ENCODE results near the gene ATP6V1F.
A peak's percentile ranks its signal among the peaks of the same experiment; 100 is the strongest.

Gene ATP6V1F

DNA sequence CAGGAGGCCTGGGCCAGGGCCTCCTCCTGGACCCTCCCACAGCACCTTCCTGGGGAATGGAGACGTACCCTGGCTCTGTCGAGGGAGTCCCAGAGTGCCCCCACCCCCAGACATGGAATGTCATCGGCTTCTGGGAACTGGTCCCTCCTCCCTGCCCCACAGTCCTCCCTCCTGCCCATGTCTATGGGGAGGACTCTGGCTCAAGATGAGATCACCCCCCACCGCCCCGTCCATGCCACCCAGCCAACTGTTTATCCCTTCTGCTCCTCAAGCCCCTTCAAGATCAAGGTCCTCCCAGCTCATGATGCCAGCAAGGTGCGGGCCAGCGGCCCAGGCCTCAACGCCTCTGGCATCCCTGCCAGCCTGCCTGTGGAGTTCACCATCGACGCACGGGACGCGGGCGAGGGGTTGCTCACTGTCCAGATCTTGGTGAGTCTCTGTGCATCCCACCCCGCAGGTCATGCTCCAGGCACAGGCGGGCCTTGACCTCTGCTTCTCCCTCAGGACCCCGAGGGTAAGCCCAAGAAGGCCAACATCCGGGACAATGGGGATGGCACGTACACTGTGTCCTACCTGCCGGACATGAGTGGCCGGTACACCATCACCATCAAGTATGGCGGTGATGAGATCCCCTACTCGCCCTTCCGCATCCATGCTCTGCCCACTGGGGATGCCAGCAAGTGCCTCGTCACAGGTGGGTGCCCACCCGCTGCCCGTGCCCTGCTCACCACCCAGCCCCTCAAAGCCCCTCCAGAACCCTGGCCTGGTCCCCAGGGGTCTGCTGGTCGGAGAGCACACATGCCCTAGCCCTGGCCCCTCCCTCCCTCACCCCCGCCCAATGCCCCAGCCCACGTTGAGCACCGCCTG lies 14.1 kb upstream of the ATP6V1F start:
- DNase-seq (ENCODE audit: low read depth in 3 of 3) = no peak

DNA sequence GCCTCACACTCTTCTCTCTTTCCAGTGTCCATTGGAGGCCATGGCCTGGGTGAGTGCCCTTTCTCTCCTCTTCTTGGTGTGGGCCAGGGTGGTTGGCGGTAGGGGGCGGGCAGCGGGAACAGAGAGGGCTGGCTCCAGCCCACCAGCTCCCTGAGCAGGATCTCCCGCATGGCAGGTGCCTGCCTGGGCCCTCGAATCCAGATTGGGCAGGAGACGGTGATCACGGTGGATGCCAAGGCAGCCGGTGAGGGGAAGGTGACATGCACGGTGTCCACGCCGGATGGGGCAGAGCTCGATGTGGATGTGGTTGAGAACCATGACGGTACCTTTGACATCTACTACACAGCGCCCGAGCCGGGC lies 13.5 kb upstream of the ATP6V1F start:
- no peak for DNase-seq (ENCODE audit: low read depth in 3 of 3)

DNA sequence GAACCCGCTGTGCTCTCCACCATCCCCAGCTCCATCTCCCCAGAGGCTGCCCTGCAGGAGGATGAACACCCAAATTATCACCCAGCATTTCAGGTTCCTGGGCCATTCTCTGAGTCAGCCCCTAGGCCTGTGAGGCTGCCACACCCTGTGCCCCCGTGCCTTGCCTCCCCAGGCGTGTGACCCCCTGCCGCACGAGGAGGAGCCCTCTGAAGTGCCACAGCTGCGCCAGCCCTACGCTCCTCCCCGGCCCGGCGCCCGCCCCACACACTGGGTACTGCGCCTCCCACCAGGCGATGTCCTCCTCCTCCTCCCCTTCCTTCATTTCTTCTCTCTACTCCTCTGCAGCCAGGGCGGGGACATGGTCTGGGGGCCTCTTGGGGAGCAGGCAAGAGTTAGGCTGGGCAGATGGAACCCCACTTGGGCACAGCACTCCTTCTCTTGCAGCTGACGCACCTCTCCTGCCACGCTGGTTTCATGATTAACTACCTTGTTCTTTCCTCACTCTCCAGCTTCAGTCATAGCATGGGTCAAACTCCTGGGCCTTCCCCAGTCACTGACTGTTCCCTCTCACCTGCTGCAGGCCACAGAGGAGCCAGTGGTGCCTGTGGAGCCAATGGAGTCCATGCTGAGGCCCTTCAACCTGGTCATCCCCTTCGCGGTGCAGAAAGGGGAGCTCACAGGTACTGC lies 12.7 kb upstream of the ATP6V1F start:
- no peak for DNase-seq (ENCODE audit: low read depth in 3 of 3)

DNA sequence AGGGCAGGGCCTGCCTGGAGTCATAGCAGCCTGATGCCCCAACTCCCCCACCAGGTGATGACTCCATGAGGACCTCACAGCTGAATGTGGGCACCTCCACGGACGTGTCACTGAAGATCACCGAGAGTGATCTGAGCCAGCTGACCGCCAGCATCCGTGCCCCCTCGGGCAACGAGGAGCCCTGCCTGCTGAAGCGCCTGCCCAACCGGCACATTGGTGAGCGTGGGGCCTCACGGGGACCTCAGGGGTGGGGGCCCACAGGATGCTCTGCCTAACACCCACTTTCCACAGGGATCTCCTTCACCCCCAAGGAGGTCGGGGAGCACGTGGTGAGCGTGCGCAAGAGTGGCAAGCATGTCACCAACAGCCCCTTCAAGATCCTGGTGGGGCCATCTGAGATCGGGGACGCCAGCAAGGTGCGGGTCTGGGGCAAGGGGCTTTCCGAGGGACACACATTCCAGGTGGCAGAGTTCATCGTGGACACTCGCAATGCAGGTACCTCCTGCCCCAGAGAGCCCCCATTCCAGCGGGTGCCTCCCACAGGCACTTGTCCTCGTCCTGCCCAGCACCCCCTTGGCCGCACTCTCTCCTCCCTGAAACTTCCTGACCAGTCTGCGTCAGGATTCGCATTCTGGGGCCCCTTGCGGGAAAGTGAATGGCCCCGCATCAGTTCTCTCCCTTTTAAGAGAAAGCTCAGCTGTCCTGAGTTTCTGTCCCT lies 10.0 kb upstream of the ATP6V1F start:
- no peak for DNase-seq (ENCODE audit: low read depth in 3 of 3)

DNA sequence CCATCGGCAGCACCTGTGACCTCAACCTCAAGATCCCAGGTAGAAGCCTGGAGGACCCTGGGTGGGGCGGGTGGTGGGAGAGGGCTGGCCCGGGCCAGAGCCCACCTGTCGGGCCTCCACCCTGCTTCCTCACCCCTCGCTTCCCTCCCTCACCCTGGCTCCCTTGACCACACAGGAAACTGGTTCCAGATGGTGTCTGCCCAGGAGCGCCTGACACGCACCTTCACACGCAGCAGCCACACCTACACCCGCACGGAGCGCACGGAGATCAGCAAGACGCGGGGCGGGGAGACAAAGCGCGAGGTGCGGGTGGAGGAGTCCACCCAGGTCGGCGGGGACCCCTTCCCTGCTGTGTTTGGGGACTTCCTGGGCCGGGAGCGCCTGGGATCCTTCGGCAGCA lies 8.9 kb upstream of the ATP6V1F start:
- no peak for DNase-seq (ENCODE audit: low read depth in 3 of 3)

DNA sequence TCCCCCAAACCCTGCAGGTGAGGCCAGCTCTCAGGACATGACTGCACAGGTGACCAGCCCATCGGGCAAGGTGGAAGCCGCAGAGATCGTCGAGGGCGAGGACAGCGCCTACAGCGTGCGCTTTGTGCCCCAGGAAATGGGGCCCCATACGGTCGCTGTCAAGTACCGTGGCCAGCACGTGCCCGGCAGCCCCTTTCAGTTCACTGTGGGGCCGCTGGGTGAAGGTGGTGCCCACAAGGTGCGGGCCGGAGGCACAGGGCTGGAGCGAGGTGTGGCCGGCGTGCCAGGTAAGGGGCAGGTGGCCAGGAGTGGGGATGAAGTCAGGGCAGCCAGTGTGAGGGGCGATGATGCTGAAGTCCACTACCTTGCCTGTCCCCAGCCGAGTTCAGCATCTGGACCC lies 8.3 kb upstream of the ATP6V1F start:
- no peak for DNase-seq (ENCODE audit: low read depth in 3 of 3)

DNA sequence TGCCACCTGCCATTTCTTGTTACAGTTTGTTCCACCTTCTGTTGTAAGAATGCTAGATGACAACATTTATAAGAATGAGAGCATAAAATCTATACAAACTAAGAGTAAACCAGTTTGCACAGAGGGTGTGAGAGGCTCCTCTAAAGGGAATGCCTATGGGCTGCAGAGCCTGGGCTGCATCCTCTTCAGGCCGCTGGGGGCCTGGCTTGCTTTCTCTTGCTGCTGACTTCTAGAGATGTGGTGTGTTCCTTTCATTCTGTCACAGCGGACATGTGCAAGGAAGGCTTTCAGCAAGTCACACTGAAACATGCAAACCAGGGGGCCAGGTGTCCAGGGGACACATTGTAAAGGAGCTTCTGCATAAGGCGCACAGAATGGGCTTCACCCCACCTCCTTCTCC lies 7.1 kb upstream of the ATP6V1F start:
- no peak for DNase-seq (ENCODE audit: low read depth in 3 of 3)

DNA sequence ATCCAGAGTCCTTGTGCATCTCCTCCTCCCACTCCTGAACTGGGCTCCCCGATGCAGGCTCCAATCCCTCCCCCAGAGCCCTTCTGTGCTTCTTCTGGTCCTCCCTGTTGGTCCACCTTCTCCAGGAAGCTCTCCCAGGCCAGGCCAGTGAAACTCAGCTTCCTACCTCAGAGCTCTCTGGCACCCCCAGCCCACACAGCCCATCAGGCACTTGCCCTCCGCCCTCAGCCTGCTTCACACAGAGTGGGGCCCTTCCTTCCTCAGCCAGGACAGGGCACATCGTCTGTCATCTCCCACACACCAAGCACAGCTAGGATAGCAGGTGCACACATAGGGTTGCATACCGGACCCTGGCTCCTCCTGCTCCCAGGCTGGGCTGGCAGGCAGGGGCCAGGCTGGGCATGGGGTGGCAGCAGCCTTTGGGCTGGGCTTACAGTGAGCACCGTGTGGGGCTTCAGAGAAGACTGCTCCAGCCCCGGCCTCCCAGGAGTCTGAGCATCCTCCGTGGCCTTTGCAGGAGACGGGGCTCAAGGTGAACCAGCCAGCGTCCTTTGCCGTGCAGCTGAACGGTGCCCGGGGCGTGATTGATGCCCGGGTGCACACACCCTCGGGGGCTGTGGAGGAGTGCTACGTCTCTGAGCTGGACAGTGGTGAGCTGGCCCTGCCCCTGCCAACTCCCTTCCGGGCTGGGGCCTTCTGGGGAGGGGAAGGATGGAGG lies 6.5 kb upstream of the ATP6V1F start:
- DNase-seq (ENCODE audit: low read depth in 3 of 3) = no peak

DNA sequence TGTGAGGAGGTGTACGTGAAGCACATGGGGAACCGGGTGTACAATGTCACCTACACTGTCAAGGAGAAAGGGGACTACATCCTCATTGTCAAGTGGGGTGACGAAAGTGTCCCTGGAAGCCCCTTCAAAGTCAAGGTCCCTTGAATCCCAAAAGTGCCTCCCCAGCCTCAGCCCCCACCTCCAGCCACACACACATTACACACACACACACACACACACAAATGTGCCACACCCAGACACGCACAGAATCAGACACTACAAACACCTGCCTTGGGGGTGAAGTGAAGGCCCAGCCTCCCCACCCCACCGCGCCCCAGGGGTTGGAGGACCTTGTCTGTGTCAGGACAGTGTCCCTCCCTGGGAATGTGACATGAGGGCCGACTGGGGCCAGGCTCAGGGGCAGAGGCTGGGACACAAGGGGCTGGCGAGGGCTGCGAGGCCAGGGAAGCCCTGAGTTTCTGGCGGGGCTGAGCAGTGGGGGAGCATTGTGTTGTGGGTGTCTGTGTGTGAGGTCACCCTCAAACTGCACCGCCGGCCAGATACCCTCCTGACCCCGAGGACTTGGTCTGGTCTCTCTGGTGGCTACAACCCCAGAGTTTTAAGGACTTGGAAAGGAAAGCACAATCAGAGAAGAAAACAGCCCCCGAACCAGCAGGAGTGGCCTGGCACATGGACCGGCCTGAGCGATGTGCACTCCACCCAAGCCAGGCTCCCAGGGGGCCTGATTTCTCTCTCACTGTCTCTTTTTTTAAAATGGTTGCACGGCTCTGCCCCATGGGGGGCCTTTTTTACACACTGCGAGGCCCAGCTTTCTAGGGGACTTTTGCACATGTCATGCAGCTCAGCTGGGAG lies 4.0 kb upstream of the ATP6V1F start:
- DNase-seq (ENCODE audit: low read depth in 3 of 3) = no peak

DNA sequence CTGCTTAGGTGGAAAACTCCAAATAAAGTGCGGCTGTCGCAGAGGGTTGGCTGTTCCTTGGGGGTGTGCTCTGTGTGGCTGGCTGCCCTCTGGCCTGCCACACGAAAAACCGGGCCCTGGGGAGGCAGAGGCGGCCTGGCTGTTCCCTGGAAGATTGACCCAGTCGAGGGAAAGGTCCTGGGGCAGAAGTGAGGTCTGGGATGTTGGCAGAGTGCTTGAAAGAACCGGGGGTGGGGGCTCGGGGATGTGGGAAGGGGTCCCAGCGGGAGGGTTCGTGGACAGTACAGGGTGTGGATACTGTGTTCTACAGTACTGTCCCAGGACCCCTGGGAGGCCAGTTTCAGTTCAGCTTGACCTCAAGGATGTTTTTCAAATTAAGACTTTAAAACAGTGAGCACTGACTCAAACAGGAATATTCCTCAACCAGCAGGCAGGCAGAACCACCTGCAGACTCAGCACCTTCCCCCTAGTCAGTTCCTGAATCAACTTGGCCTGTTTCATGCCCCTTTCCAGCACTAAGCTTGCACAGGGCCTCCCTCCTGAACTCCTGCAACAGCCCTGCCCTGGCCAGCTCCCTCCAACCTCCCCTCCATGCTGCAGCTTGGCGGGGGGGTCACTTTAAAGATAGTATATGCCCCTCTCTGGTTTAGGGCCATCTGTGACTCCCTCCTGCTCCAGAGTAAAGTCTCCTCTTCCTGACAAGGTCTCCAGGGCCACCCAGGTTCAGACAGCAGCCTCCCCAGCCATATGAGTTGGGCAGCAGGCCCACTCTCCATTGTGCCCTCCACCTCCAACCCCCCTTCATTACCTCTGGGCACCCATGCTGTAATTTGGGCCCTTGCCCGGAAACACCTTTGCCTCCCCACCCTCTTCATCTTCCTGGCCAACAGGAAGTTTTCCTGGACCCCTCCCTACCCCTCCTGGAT lies 3.2 kb upstream of the ATP6V1F start:
- no peak for DNase-seq (ENCODE audit: low read depth in 3 of 3)

DNA sequence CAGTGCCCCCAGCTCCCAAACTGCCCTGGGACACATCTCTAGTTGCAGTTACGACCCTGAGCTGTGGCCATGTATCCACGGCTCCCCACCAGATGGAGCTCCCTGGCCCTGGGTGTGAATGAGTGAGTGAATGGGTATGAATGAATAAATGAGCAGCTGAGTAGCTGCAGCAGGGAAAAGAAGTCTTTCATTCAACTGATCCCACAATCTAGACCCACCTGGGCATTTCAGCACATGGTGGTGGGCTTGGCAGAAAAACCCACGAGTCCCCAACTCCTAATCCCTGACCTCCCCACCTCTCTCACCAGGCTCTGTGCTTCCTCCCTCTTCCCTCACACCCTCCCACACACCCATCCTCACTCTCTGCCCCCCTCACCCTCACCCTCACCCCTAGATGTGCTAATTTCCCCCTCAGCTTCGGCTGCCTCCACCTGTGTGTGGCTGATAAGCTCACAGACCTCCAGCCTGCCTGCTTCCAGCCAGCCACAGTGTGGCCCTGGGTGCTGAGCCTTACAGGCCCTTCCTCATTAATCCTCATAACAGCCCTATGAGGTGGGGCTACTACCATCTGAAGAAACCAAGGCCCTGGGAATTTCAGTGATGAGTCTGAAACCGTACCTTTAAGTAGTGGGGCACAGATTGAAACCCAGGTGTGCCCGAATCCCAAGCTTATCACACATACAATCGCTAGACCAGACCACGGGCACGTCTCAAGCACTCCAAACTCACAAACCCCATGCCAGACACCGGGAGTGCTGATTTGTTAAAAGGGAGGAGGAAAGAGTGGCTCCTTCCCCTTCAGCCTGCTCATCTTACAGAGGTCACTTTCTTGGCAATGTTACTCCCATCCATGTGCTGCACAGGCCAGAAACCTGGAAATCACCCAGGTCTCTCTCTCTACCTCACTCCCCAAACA lies 2.2 kb upstream of the ATP6V1F start:
- DNase-seq (ENCODE audit: low read depth in 3 of 3) = no peak

DNA sequence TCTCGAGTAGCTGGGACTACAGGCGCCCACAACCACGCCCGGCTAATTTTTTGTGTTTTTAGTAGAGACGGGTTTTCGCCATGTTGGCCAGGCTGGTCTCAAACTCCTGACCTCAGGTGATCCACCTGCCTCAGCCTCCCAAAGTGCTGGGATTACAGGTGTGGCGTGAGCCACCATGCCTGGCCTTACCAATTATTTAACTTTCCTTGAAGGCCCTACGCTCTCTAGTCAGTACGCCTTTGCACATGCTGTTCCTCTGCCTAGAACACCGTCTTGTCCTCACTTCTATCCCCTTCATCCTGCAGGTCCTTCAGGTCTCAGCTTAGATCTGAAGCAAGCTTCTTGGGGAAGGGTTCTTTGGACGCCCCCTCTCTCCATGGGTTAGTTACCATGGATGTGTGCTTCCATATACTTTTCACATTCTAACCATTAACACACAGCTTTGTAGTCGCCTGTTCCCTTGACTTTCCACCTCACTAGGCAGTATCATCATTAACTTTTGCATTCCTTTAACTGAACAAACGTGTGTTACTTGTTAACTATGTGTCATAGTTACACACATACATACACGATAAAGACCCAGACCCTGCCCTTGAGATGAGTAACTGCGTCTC lies 592 bp upstream of the ATP6V1F start:
- no peak for DNase-seq (ENCODE audit: low read depth in 3 of 3)

DNA sequence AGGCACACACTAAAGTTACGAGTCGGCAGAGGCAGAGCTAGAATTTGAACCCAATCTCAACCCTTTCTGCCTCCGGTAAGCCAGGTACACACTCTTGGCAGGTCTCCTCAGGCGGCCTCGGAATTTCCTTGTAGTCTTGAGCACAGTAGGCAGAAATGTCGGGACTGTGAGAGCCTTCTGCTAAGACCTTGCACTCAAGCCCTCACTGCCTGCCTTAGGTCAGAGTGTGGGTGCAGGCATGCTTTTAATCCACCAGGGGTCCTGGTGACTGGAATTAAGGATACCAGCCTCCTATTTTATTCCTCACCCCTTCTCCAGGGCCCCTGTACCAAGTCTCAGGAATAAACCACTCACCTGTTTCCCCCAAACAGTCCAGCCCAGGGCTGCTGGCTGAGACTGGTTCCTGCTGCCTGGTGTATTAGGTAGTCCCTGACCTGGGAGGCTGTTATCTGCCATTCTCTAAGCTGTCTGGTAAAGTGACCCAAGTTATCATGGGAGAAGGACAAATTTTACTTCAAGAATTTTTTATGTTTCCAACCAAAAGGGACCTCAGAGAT lies 855 bp downstream of the ATP6V1F start:
- DNase-seq (ENCODE audit: low read depth in 3 of 3) = peak in 2 of 3 donors; percentile 23 to 30

DNA sequence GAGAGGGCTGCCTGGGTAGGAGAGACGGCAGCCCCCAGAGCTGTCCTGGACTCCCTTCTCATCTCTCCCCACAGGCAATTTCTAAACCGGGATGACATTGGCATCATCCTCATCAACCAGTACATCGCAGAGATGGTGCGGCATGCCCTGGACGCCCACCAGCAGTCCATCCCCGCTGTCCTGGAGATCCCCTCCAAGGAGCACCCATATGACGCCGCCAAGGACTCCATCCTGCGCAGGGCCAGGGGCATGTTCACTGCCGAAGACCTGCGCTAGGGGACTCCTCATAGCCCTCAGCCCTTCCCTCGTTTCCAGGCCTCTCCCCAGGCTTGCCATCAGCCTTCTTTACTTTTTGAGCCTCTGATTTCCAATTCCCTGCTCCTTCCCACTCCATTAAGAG lies 2.6 kb downstream of the ATP6V1F start:
- DNase-seq (ENCODE audit: low read depth in 3 of 3) = no peak

DNA sequence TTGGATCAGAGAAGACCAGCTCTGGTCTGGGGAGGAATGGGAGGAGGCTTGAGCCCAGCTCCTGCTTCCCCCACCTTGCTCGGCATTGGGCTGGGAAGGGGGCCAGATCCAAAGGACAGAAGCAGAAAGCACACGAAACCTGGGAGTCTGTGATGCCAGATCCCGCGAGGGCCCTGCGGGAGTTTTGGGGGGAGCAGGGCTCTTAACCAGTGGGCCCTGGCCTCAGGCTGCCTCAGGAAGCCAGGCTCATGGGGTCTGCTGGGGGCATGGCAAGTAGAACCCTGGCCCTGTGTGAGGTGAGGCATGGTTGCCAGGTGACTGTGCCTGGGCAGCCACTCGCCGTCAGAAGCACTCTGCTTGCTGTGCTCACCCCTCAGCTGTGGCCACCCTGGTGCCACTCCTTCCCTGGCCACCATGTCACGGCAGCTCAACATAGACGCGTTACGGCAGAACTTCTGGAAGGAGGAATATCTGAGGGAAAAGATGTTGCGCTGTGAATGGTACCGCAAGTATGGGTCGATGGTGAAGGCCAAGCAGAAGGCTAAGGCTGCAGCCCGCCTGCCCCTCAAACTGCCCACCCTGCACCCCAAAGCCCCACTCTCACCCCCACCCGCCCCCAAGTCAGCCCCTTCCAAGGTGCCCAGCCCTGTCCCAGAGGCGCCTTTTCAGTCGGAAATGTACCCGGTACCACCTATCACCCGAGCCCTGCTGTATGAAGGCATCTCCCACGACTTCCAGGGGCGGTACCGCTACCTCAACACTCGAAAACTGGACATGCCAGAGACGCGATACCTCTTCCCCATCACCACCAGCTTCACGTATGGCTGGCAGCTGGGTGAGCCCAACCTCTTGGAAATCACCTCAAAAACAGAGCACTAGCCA lies 3.6 kb downstream of the ATP6V1F start:
- no peak for DNase-seq (ENCODE audit: low read depth in 3 of 3)

DNA sequence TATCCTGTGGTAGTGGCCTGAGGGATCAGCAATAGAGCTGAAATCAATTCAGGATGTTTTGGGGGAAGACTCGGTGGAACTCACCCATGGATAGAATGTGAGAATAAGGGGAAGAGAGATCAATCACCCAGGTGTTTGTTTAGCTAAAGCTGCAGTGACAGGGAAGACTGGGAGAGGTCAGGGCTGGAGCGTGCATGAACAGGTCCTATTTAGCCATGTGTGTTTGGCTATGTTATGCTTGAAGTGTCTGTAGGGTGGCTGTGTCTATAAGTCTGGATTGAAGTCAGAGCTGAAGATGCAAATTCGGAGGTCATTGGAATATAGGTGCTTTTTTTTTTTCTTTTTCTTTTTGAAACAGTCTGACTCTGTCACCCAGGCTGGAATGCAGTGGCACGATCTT lies 4.6 kb downstream of the ATP6V1F start:
- DNase-seq (ENCODE audit: low read depth in 3 of 3) = no peak

All from stimulated activated CD4-positive, alpha-beta T cell treated with anti-CD3 and anti-CD28 coated beads, TNF-alpha, amount 100 ng/mL, for 48 hours (primary cell).